HG03520 (cell line): ENCODE results near the gene TBC1D22A.
"Not testable (repeated sequence)": the region's sequence is repeated elsewhere in the genome, so short reads cannot be mapped to it uniquely, and the experiment has no call there.

ENCODE experiments used
- ATAC-seq: cut with Tn5 transposase; IDR thresholded peaks from one replicate; pipeline ENCODE4 v1.9.1; 2021; ENCODE audit warnings: mild to moderate bottlenecking, moderate library complexity; ENCODE audit not compliant: unreplicated experiment

Gene TBC1D22A, protein sequence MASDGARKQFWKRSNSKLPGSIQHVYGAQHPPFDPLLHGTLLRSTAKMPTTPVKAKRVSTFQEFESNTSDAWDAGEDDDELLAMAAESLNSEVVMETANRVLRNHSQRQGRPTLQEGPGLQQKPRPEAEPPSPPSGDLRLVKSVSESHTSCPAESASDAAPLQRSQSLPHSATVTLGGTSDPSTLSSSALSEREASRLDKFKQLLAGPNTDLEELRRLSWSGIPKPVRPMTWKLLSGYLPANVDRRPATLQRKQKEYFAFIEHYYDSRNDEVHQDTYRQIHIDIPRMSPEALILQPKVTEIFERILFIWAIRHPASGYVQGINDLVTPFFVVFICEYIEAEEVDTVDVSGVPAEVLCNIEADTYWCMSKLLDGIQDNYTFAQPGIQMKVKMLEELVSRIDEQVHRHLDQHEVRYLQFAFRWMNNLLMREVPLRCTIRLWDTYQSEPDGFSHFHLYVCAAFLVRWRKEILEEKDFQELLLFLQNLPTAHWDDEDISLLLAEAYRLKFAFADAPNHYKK

DNA sequence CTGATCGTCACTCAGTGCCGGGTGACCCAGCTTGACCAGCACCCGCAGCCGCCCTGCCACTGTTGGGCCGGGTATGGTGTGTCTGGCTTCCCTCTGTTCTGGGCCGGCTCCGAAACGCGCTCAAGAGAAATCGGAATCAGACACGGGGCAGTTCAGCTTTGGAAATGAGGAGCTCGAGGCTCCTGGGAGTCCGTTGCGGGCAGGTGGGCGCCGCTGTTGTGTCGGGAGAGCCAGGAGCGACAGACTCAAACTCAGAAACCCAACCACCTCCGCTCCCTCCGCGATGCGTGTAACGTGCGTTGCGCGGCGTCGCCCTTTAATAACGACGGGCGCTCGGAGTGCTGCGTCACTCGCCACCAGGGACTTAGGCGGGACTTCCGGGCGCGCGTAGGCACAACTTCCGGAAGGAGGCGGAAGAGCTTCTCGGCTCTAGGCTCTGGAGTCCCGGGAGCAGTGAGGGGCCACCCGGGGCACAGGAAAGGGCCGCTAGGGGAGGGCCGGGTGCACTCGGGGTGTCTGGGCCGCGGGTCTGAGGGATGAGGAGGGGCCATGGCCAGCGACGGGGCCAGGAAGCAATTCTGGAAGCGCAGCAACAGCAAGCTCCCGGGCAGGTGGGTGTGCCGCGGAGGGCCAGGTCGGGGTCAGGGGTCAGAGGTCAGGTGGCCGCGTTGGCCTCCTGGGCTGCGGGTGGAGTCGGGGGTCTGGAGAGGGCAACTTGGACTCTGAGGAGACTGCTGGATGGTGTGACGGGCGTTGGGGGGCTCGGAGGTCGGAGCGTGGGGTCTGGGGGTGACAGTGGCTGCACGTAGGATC, at the start of gene TBC1D22A:
TSS of gene TBC1D22A (plus strand) at position 413 of the 813 bp plus-strand sequence. CDS start at position 550, 137 bp downstream.
- ATAC-seq = peak; percentile 62

DNA sequence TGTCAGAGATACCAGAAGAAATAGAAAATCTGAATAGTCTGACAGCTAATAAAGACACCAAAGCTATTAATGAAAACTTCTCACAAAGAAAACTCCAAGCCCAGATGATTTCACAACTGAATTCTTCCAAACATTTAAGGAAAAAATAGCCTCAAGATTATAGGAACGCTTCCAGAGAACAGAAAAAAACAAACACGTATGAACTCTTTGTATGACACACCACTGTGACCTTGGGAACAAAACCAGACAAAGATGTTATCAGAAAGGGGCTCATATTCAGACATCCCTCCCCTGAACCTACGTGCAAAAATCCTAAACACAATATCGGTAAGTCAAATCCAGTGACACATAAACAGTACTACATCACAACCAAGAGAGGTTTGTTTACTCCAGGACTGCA, 47.9 kb upstream of the TBC1D22A start:
- ATAC-seq = no peak

DNA sequence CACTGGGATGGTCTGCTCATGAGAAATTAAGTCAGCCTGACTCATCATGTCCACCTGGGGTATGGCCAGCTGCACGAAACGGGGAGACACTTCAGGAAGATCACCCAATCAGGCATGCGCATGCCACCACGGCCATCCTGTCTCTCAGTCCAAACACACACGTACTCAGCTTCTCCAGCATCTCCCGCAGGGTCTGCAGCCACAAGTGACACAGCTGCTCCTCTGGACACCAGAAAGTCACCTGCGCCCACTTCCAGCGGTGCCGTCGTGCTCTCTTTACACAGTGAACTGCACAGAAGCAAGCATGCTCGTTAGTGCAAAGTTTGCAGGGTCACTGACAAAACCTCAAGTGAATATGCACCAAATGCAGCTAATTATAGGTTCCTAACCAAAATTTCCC, 42.5 kb upstream of the TBC1D22A start:
- ATAC-seq = no peak

DNA sequence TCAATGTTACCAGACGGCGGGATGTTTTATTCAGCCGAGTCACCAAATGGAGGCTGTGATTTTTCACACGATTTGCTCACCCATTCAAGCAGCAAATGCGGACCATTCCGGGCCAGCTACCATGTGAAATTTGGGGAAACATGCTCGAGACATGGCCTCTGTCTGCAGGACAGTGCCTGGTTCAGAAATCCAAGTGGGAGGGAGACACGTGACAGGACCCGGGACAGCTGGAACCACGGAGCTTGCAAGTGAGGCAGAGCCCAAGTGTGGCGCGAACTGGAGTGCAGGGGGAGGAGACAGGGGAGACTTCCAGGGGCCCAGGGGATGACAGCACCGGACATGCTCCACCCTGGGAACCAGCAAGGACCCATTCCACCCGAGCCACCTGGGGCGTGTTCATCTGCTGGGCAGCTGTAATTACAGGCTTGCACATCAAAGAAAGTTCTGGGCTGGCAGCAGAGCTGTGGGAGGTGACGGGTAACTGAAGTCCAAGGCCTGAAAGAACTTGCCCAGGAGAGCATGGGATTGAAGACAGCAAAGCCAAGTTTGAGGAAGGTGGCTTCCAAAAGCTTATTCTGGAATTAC, 40.9 kb upstream of the TBC1D22A start:
- ATAC-seq = no peak

DNA sequence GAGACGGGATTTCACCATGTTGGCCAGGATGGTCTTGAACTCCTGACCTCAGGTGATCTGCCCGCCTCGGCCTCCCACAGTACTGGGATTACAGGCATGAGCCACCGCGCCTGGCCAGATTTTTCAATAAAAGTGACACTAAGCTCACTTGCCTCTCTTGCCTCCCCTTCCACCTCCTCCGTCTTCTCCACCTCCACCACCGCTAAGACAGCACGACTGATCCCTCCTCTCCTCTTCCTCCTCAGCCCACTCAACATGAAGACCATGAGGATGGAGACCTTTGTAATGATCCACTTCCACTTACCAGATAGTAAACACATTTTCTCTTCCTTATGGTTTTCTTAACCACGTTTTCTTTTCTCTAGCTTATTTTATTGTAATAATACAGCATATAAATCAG, 38.6 kb upstream of the TBC1D22A start:
- no peak for ATAC-seq

DNA sequence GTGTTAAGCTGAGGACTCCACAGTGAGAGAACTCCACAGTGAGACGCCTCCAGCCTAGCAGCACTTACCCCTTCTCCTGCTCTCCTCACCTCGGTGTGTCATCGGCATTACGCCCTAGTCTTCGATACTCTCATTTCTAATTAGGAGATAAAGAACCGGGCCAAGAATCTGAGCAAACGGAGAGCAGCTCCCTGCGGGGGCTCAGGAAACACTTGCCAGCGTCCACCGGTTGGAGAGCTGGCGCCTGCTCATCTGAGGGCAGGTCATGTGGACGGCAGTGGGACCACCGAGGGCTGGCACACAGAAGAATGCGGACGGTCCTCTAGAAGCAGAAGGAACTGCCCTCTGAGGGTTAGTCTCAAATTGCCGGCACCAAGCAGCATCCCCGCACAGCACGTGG, 37.4 kb upstream of the TBC1D22A start:
- ATAC-seq = no peak

DNA sequence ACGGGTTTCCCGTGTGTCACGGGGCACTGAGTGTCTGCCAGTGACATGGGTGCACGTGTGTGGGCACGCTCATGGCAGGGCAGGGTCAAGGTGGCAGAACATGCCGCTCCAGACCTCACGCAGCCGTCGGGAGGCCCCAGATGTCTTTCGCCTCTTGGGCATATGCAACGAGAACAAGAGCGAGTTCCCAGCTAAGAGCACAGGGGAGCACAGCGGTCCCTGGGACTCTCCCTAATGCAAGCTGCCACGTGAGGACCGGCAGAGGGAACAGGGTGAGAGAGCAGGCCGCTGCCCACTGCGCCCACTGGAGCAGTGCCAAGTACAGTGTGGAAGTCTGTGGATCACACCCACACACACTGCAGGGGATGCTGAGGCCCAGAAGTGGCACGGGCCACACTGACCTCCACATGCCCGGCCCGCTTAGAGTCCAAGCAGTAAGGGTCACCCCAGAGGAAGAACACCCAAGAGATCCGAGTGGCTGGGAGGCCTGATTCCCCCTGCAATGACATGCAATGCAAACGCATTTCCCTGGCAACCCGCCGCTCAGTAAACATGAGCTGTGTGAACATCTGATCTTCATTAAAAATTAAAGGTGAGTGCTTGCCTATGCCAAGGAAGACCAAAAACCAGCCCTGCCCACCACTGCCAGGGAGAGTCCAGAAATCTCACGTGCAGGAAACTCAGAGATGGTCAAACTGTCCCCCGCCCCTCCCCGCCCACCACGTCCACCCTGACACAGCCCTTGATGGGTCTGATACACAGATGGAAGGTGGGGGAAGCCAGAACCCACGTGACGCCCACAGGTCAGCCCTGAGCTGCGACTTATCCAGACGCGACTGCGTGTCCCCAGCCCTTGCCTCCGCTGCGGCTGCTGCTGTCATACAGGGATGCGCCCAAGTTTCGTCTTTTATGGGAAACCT, 36.1 kb upstream of the TBC1D22A start:
- no peak for ATAC-seq

DNA sequence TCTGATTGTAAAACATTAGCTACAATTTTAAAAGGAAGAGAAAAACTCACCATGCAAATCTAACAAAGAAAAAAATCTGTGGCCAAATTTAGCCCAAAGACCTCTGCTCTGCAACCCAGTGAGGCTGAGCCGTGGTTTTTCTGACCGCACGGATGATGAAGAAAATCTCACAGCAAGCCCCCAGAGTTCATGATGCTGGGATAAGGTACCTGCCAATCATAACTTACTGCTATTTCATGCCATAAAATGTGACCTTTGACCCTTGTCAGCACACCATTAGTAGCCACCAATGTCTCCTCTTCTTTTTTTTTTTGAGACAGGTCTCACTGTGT, 35.5 kb upstream of the TBC1D22A start:
- no peak for ATAC-seq

DNA sequence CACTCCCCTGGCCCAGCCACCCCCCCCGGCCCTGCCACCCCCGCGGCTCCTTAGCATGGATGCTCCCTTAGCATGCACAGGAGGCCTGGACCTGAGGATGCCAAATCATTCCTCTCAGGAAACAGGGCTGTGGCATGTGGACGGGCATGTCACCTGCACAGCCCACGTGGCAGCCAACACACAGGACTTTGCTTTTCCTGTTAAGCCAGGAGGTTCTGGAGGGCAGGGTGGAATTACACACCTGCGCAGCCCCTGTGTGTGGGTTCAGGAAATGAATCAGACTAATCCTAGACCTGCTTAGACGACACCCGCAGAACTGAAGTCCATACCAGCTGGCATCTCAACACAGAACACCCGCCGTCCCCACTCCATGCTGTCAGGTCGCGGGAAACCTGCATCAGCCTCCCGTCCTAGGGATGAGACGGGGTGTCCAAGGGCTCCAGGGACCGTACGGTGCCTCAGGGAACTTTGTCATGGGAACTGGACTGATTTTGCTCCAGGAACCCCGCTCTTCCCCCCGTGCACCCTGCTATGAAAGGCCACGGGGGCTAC, 34.6 kb upstream of the TBC1D22A start:
- ATAC-seq = no peak

DNA sequence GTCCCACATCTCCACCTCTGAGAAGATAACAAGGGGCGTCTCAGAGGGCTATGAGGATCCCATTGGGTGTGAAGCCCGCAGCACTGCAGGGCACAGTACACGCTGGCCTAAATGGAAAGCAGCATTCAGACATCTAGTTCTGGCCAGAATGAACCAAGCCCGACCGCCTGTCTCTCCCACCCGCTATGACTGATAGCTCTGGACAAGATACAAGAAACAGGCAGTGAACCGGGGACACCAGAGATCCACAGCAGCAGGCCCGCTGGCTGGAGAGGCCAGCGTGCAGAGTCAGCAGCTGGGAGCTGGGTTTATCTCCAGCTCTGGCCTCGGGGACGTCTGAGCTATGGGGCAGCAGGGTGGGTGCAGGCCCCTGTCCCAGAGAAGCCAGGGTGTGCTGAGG, 34.0 kb upstream of the TBC1D22A start:
- no peak for ATAC-seq

DNA sequence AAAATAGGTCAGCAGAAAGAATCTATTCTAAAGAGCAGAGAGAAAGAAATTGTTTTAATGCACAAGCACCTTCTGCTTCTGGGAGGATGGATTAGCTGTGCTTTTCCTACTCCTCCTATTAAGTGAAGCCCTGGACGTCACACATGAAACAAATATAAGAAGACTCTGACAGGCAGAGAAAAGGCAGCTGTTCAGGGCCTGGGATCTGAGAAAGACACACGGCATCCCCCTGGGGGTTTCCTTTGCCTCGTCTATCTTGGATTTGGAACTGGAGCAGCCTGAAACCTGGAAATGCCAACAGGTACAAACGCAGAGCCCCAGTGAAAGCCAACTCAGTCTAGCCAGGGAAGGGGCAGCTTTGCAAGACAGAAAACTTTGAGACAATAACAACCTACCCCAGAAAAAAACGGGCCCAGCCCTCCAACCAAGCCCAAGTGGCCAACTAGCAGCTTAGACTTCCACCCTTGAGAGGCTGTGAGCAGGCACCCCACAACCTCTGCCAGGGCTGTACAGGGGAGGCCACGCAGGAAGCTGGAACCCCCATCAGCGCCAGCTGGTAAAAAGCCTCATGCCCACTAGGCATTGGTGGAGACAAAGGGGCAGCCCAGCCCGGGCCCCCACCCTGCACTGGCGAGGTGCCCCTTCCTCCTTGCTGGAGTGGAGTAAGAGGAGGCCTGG, 31.7 kb upstream of the TBC1D22A start:
- no peak for ATAC-seq

DNA sequence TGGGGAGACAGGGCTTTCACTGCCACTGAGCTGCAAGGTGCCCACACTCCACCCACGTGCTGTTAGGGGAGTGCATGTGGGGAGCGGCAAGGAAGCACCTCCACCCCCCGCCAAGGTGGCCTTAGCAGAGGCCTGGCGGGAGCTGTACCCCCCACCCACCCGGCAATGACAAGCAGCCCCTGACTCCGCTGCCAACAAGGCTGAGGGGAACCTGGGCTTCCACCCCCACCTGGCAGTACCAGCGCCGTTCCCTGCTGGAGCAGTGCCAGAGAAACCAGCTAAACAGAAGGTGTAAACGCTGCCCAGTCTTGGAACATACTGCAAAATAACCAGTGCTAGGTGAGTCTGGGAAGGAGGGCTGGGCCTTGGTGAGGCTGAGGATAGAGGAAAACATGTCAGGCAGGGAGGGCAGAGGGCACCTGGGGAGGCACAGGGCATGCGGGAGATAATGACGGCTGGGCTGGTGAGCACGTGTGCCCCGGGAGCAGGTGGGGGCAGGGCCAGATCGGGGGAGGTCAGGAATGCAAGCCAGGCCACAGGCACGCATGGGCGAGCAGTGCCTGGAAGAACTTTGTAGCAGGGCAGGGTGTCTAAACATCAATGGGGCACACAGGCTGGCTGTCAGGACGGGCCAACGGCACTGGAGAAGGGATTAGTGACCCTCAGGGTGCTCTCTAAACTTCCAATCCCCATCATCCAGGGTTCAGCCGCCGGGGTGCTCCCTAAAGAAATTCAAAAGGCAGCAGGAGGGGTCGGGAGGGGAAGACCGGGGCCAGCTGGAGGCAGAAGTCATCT, 31.0 kb upstream of the TBC1D22A start:
- ATAC-seq = no peak

DNA sequence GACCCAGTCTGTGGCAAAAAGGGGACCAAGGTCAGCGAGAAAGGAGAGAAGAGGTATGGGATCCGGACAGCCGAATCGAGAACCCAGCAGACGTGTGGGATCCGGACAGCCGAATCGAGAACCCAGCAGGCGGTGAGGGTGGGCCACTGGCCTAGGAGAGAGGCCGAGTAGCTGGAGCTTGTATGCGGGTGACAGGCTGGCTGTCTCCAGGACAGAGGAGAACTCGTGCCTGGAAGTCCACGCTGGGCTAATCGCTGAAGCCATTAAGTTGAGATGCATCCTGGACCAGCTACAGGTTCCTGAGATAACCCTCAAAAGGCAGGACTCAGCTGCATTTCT, 30.4 kb upstream of the TBC1D22A start:
- no peak for ATAC-seq

DNA sequence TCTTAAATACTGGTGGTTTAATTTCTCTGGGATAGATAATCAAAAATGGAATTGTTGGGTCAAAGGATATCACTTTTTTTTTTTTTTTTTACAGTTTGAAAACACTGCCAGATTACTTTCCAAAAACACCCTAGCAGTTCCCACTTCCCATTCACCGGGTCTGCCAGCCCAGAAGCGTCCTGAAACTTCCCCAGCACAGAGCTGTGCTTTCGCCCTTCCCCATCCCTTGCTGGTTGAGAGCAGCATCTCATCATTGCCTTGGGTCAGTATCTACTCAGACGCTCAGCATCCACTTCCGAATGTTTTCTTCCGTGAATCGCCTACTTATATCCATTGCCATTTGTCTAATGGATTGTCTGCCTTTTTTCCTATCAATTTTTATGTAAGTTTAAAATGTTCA, 29.9 kb upstream of the TBC1D22A start:
- no peak for ATAC-seq

DNA sequence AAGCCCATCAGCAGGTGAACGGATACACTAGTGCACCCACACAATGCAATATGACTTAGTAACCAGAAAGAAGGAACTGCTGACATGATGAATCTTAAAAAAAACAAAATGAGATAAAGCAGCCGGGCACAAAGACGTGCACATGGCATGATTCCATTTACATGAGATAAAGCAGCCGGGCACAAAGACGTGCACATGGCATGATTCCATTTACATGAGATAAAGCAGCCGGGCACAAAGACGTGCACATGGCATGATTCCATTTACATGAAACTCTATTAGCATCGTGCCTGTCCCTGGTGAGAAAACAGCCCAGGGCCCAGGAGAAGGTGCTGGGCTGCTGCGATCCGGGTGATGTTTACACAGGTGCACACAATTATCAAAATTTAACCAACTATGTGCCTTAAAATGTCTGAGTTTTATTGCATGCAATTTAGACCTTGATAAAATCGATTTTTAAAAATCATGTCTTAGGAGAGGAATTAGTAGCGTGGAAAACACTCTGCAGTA, 28.2 kb upstream of the TBC1D22A start:
- ATAC-seq = not testable (repeated sequence)

DNA sequence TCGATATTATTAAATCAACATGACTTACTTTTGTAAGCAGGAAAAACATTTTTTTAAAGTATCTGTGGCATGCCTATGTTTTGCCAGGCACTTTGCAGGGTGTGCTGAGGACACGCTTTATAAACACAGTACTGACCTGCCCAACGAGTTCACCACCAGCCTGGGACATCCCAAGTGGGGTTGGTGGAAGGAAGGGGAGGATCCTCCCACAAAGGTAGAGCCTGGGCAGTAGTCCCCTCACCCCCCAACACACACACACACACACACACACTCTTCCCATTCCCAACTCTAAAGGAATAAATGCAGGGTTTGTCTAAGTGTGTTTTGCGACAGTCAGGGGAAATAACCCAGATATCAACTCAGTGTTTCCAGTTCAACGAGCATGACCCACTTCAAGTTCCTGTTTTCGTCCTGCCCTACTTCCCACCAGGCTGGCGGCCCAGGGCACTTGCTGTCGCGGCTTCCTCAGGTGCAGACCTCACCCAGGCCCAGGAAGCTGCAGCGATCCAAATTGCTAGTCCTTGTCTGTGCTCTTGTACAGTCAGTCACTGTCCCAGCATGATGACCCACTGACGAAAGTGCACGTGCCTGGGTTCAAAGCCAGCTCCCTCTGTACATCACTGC, 27.5 kb upstream of the TBC1D22A start:
- no peak for ATAC-seq

DNA sequence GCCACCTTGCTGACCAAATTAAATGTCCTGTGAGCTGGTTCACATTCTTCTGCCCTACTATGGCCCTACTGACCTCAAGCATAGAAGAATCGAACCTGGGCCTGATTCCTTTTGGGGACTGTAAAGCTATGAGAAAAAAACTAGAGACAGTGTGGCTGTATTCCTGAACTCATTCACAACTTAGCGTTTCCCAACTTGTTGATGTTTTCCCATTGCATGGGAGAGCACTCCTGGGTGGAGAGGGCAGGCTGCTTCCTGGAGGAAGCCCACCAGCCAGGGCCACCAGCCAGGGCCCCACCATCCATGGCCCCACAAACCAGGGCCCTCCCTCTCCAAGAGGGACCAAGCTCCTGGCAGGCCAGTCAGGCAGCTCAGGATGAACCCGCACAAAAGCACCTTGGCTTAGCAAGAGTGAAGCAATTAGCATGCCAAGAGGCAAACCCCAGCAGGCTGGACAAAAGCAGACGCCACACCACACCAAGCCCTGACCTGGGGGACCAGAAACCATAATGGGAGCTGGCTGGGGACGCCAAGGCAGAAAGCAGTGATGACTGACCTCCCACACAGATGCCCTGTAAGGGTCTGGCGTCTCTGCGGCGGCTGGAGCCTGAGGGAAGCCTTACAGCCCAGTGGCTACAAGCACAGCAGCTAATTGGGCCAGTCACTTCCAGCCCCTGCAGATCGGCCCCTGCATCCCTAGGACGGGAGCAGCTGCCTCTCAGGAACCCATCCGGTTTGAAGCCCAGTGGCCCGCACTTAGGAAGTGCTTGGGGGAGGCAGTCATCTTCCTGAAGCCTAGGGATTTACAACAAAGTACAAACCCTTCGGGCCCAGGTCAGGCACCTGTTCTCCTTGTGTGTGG, 26.5 kb upstream of the TBC1D22A start:
- ATAC-seq = no peak
